Ovary (tissue), 3 donors: ENCODE results near the gene CASK.

Experiments
- CTCF ChIP-seq, 3 donors: fragments of 450-650 bp in 2 of 3; fragments of 200-600 bp in 1 of 3; IDR thresholded peaks; one replicate each; pipeline versions ENCODE4 v1.5.1 to v1.8.0; 2016 to 2022; ENCODE audit warnings: antibody characterized with exemption in 3 of 3, mild to moderate bottlenecking in 1 of 3
- EP300 ChIP-seq: sonication (generic); formaldehyde crosslinking; IDR thresholded peaks from one replicate; pipeline ENCODE4 v1.6.1; 2017; ENCODE audit warnings: antibody characterized with exemption
- POLR2A ChIP-seq: fragments of 450-650 bp; IDR thresholded peaks from one replicate; pipeline ENCODE4 v1.6.1; 2017; ENCODE audit warnings: antibody characterized with exemption, mild to moderate bottlenecking, moderate library complexity
- donor health status: DM: no; HTN: no; CAD: no.

GRCh38 chrX:41558531-41558930 lies 364.8 kb downstream of the CASK start:
- TF ChIP-seq CTCF (IDR thresholded peaks at IDR 0.05), result peak in 1 of 3 donors; percentile 27
- no peak for TF ChIP-seq POLR2A
- no peak for TF ChIP-seq EP300
